Smooth muscle cell (in vitro differentiated cells): ENCODE results near the gene PRMT9. TPM values are rescaled to one million over a fixed set of nuclear protein-coding genes. Genes with fewer than 3 reads are reported as not detected.
A peak's percentile ranks its signal among the peaks of the same experiment; 100 is the strongest.

ENCODE experiments used
- DNase-seq: peaks from one replicate; lab custom pipeline; 2025; ENCODE audit not compliant: unreplicated experiment; lab: John Stamatoyannopoulos, UW
- H2AFZ ChIP-seq: fragments of 200-600 bp; sonication (generic); 2 replicates; pipeline ENCODE4 v1.6.0; 2016; ENCODE audit warnings: antibody characterized with exemption, low read depth, mild to moderate bottlenecking
- H3F3A ChIP-seq: fragments of 200-600 bp; sonication (generic); 2 replicates; pipeline ENCODE4 v1.6.0; 2017; ENCODE audit warnings: antibody characterized with exemption, low read depth
- H3K27ac ChIP-seq: fragments of 200-600 bp; sonication (generic); 2 replicates; pipeline ENCODE4 v1.5.1; 2016; ENCODE audit warnings: low read depth, mild to moderate bottlenecking
- H3K27me3 ChIP-seq: fragments of 200-600 bp; sonication (generic); 2 replicates; pipeline ENCODE4 v1.6.1; 2016; ENCODE audit warnings: low read depth, mild to moderate bottlenecking
- H3K36me3 ChIP-seq: fragments of 200-600 bp; sonication (generic); 2 replicates; pipeline ENCODE4 v1.5.1; 2016; ENCODE audit warnings: low read depth
- H3K4me1 ChIP-seq: fragments of 200-600 bp; sonication (generic); 2 replicates; pipeline ENCODE4 v1.5.1; 2016; ENCODE audit warnings: low read depth
- H3K4me2 ChIP-seq: fragments of 200-600 bp; sonication (generic); 2 replicates; pipeline ENCODE4 v1.6.0; 2016; ENCODE audit warnings: mild to moderate bottlenecking
- H3K4me3 ChIP-seq: fragments of 200-600 bp; sonication (generic); 2 replicates; pipeline ENCODE4 v1.5.1; 2016; ENCODE audit warnings: mild to moderate bottlenecking
- H3K79me2 ChIP-seq: fragments of 200-600 bp; sonication (generic); 2 replicates; pipeline ENCODE4 v1.6.0; 2016; ENCODE audit warnings: low read depth, mild to moderate bottlenecking
- H3K9ac ChIP-seq: fragments of 200-600 bp; sonication (generic); 2 replicates; pipeline ENCODE4 v1.6.0; 2016; ENCODE audit warnings: low read depth
- H3K9me3 ChIP-seq: fragments of 200-600 bp; sonication (generic); replicated peaks from 2 replicates; pipeline ENCODE4 v1.5.1; 2016; ENCODE audit warnings: low read depth
- H4K20me1 ChIP-seq: fragments of 200-600 bp; sonication (generic); 2 replicates; pipeline ENCODE4 v1.6.0; 2016; ENCODE audit warnings: low read depth
- WGBS: methylation state at CpG from one replicate; pipeline ENCODE4 v1.1.7; 2016; ENCODE audit warnings: low lambda C conversion rate; 5-methylcytosine and 5-hydroxymethylcytosine counted together
- polyA plus RNA-seq: library from polyadenylated mRNA; unstranded; fragments of >200 nt; fragmentation: Nextera tagmentation; extraction: Ambion mirVana; gene quantifications from 2 replicates; pipeline ENCODE4 v1.2.1, GENCODE V29; 2016
- total RNA-seq: library from RNA; depleted of rRNA; stranded (reverse); fragments of >200 nt; gene quantifications from 2 replicates; pipeline ENCODE4 v1.2.3, GENCODE V29; 2014
- TF ChIP-seq, protein P1 (sequence below): fragments of 200-600 bp; sonication (generic); IDR thresholded peaks from 2 replicates; pipeline ENCODE4 v1.5.1; 2017; ENCODE audit warnings: borderline replicate concordance, mild to moderate bottlenecking, antibody characterized with exemption; ENCODE audit not compliant: insufficient read depth, poor library complexity, severe bottlenecking

PRMT9 gene
- total and polyA plus RNA-seq, 2 experiments from 2014 or later: 5.5 to 6.4 TPM

GRCh38 chr4:147691820-147692219, 7.9 kb upstream of the PRMT9 start:
- 91% methylated on average over 2 of the region's 2 CpGs for whole genome bisulfite sequencing
- no peak for DNase-seq
- Histone ChIP-seq H3K4me1 (no peaks in the 10 kb centered on the region), H3K9me3 (no peaks in the 10 kb centered on the region), H3K36me3 (no peaks in the 10 kb centered on the region), H3F3A (no peaks in the 10 kb centered on the region), H3K9ac (no peak overlapping the region), H3K4me3 (no peak overlapping the region), H3K79me2 (no peaks in the 10 kb centered on the region), H3K4me2 (no peak overlapping the region), H4K20me1 (no peaks in the 10 kb centered on the region), H3K27ac (no peak overlapping the region), H2AFZ (no peak overlapping the region), H3K27me3 (no peaks in the 10 kb centered on the region)
- TF ChIP-seq, protein P1, sequence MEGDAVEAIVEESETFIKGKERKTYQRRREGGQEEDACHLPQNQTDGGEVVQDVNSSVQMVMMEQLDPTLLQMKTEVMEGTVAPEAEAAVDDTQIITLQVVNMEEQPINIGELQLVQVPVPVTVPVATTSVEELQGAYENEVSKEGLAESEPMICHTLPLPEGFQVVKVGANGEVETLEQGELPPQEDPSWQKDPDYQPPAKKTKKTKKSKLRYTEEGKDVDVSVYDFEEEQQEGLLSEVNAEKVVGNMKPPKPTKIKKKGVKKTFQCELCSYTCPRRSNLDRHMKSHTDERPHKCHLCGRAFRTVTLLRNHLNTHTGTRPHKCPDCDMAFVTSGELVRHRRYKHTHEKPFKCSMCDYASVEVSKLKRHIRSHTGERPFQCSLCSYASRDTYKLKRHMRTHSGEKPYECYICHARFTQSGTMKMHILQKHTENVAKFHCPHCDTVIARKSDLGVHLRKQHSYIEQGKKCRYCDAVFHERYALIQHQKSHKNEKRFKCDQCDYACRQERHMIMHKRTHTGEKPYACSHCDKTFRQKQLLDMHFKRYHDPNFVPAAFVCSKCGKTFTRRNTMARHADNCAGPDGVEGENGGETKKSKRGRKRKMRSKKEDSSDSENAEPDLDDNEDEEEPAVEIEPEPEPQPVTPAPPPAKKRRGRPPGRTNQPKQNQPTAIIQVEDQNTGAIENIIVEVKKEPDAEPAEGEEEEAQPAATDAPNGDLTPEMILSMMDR: no peak

DNA sequence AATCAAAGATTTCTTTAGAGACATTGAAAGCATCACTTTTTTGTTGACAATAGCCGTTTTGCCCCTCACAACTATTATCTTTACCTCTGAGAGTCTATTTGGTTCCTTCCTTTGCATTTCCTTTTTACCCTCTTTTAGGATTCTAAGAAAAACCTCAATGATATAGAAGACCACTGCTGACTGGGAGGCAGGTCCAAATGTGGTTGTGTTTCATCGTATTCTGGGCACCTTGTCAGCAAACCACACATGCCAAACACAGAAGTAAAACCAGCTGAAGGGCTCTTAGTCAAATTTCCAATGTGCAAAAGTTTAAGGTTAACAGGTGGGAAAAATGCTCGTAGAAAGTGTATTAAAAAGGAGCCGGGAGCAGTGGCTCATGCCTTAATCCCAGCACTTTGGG, 5.1 kb upstream of the PRMT9 start:
- DNase-seq: no peak

DNA sequence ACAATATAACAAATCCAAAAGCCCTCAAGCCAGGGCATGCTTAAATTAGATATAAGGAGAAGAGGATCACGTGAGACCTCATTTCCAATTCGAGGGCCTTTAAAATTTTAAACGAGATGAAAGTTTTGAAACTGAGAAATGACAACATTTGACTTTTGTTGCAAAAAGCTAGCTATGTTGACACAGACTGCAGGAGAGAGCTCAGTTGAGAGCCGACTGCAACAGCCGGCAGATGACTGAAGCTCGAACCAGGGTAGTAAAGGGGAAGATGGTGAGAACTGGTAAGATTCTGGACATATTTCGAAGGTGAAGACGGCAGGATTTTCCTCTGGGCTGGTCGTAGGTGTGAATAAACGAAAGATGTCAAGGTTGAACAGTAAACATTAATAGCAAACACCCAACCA, 773 bp downstream of the PRMT9 start:
- Histone ChIP-seq H2AFZ (peak overlapping the region; percentile 95), H4K20me1 (no peaks in the 10 kb centered on the region), H3K9me3 (no peaks in the 10 kb centered on the region), H3K9ac (peak overlapping the region; percentile 92), H3K4me1 (peaks cover 15% of the 10 kb centered on the region), H3F3A (no peaks in the 10 kb centered on the region), H3K4me2 (peak overlapping the region; percentile 85), H3K36me3 (no peaks in the 10 kb centered on the region), H3K4me3 (peak overlapping the region; percentile 77), H3K27me3 (no peaks in the 10 kb centered on the region), H3K27ac (peak overlapping the region; percentile 88), H3K79me2 (peaks cover 29% of the 10 kb centered on the region)
- TF ChIP-seq, protein P1: no peak
- 11% methylated on average over 10 of the region's 10 CpGs for WGBS
- DNase-seq: peak; percentile 1

More for the DNA sequence above, 5.1 kb upstream of the PRMT9 start:
- no peaks in the 10 kb centered on the region for H3F3A ChIP-seq
- no peaks in the 10 kb centered on the region for H4K20me1 ChIP-seq
- H3K27ac ChIP-seq: no peak overlapping the region
- H3K4me3 ChIP-seq: no peak overlapping the region
- no peak overlapping the region for H3K4me2 ChIP-seq
- H3K36me3 ChIP-seq: no peaks in the 10 kb centered on the region
- H3K27me3 ChIP-seq: no peaks in the 10 kb centered on the region
- WGBS: 89% methylated on average over 4 of the region's 4 CpGs
- peaks cover 7% of the 10 kb centered on the region for H3K4me1 ChIP-seq
- H3K9me3 ChIP-seq: no peaks in the 10 kb centered on the region
- TF ChIP-seq, protein P1: no peak
- no peak overlapping the region for H2AFZ ChIP-seq
- no peaks in the 10 kb centered on the region for H3K79me2 ChIP-seq
- no peak overlapping the region for H3K9ac ChIP-seq

- H3F3A ChIP-seq: no peaks in the 10 kb centered on the region
- no peaks in the 10 kb centered on the region for H3K27me3 ChIP-seq
- H2AFZ ChIP-seq: peak overlapping the region; percentile 95
- peak overlapping the region; percentile 85 for H3K4me2 ChIP-seq
- H3K36me3 ChIP-seq: no peaks in the 10 kb centered on the region
- H3K9ac ChIP-seq: peak overlapping the region; percentile 92
- H3K4me1 ChIP-seq: peaks cover 15% of the 10 kb centered on the region
- no peaks in the 10 kb centered on the region for H3K9me3 ChIP-seq
- no peak for DNase-seq
- WGBS: 77% methylated on average over 3 of the region's 3 CpGs
- H3K27ac ChIP-seq: no peak overlapping the region
- H3K79me2 ChIP-seq: peaks cover 29% of the 10 kb centered on the region
- no peaks in the 10 kb centered on the region for H4K20me1 ChIP-seq
- H3K4me3 ChIP-seq: peak overlapping the region; percentile 77
- TF ChIP-seq, protein P1: no peak
Observed at GRCh38 chr4:147682755-147683154, 1.2 kb downstream of the PRMT9 start.
